Hindlimb muscle (tissue), 1 donor: ENCODE measurements around the gene SMAD9. TPM values are rescaled to one million over a fixed set of nuclear protein-coding genes. Genes with fewer than 3 reads are reported as not detected.
"Not testable (repeated sequence)": the region's sequence is repeated elsewhere in the genome, so short reads cannot be mapped to it uniquely, and the experiment has no call there.

Source experiments
- DNase-seq: peaks from one replicate; pipeline ENCODE4 v3.0.0-alpha.2; 2013
- polyA plus RNA-seq: library from polyadenylated mRNA; unstranded; fragments of 120-200 nt; gene quantifications from one replicate; pipeline ENCODE4 v1.2.1, GENCODE V29; 2013; ENCODE audit not compliant: insufficient read length

SMAD9 gene
- polyA plus RNA-seq, 1 donor: 17.2 TPM

DNA sequence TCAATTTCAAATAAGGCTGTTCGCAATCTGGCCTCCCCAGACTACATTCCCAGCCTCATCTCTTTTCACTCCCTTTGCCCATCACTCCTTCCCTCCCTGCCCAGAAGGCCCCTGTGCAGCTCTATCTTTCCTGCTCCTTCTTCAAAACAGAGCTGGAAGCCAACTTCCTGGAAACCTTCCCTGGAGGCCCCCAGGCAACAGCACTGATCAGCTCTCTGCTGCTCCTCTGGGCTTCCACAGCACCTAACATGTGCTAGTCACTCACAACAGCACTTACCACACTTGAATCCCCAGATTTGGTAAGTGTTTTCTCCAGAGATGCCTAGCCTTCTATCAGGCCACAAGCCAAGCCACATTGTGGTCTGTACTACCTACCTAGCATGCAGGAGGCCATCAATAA, 9.5 kb downstream of the SMAD9 start:
- DNase-seq: no peak

DNA sequence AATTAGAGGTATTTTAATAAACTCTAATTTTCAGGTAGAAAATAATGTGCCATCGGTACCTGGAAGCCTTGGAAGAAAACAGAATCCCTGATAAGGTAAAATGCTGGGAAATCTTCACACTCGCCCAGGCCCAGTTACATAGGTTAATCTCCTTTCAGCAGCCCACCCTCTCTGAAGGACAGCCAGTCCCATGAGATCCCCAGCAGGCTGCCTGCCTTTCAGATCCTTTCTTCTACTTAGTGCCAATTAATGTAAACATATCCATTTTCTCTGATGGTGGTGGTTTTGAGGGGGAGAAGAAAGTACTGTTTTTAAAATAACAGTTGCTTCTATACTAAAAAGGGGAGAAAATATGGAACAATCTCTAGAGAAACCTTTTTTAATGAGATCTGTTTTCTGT, 12.2 kb downstream of the SMAD9 start:
- no peak for DNase-seq

DNA sequence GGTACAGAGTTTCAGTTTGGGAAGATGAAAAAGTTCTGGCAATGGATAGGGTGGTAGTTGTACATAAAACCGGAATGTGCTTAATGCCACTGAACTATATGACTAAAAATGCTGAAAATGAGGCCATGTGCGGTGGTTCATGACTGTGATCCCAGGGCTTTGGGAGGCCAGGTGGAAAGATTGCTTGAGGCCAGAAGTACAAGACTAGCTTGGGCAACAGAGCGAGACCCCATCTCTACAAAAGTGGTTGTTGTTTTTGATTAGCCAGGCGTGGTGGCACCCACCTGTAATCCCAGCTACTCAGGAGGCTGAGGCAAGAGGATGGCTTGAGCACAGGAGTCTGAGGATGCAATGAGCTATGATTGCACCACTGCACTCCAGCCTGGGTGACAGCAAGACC, 12.8 kb downstream of the SMAD9 start:
- DNase-seq: no peak

DNA sequence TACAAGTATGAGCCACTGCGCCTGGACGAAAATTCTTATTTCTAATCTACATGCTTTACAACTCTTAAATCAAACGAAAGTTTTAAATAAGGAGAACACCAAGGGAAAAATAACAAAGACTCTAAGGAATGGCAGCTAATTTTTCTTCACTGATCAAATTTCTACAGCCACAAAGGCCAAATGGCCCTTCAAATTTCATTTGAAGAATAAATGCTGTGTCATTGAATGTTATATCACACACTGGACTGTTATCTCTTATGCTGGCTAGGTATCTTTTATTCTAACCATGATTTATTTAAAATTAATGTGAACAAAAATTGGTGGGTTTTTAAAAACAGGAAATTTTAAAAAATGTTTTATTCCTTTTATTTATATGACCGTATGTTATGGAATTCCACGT, 14.1 kb downstream of the SMAD9 start:
- no peak for DNase-seq

DNA sequence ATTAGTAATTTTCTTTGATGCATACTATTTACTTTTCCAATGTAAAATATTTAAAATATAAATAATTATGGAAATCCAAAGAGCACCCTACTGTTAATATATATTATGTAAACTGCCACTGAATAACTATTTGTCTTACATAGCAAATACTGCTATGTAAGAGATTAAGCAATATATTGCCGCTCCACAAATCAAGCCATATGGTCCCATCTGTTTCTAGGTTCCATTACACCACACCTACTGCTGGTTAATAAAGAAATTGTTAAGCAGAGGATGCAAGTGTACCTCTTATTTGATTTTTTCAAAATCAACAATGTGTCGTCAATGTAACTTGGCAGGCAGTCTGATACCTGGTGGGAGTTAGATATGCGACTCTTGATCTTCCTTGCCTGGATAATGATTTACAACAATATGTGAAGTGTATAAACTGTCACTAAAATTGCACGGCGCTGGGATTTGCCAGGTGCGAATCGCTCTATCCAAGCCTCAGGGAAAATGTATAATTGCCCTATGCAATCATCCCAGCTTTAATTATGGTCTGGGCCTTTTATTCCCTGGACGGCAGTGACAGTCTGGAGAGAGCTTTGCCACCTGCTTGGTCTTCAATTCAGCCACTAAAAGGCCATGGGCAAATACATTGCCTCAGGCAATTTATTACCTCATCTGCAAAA, 16.0 kb downstream of the SMAD9 start:
- no peak for DNase-seq

DNA sequence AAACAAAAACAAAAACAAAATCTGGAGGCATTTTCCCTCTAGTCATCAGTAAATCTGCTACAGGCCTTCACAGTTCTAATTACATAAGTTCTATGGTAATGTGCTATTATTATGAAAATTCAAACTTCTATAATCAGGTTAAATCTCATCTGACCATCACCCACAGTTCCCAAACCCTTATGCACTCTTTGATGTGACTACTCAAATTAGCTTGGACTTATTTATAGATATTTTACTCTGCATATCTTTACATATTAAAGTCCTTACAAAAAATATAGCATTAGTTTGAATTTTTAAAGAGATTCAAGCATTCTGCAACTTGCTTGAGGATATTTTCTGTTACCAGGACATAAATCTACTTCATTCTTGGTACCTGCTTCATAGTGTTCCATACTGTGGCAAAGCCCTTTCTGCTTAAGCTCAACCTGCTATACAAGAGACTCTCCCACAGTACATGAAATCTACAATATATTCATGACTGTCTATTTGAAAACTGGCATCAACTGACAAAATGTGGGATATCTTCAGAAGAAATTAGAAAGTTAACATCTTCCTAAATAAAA, 22.9 kb downstream of the SMAD9 start:
- DNase-seq: no peak

DNA sequence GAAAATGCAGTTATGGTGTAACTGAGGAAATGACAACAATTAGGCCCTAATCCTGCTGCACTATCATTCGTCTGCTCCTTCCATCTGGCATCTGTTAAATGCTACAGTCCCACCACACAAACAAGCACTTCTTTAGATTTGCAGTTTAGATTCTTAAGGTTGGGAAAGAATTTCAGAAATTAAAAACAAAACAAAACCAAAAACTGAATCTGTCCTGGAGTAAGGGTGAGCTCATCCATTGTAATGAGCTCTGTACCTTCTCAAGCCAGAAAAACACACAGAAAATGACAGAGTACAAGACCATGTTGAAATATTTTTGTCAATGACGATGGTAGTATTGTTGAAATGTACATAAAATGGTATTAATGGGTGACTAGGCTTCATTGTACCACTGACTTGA, 28.3 kb downstream of the SMAD9 start:
- DNase-seq: no peak

DNA sequence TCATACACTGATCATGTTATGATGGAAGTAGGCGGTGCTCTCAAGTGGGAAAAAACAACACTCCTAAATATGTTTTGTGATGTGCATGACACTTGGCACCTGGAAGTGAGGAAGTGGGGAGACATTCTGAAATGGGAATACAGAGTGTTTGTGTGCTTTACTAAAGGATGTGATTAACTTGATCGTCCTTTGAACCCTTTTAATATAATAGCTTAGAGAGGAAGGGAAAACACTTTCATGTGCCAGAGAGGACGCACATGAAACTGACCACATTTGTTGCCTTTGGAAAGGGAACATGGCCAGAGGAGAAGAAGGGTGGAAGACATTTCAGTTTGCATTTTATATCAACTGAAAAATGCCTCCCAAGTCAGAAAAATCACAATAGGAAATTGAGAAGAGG, 31.4 kb downstream of the SMAD9 start:
- DNase-seq: no peak

DNA sequence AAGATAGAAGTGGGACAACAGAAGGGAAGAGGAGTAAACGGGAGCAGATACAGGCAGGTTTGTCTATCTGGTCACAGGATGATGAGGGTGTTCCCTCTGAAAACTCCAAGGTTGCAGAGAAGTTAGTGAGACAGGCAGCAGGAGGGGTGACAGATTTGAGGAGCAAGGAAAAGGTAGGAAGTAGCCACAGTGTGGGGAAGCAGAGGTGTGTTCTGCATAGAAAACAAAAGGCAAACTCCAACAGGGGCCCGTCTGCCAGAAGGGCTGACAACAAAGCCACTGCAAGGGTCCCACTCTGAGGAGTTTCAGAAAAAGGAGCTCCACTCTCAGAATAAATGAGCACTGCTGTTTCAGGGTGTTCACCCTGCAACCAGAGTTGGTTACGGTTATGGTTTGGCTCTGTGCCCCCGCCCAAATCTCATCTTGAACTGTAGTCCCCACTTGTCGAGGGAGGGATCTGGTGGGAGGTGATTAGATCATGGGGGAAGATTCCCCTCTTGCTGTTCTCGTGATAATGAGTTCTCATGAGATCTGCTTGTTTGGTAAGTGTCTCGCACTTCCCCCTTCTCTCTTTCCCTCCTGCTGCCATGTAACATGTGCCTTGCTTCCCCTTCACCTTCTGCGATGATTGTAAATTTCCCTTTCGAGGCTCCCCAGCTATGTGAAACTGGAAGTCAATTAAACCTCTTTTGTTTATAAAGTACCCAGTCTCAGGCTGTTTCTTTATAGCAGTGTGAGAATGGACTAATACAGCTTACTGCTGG, 32.1 kb downstream of the SMAD9 start:
- no peak for DNase-seq

DNA sequence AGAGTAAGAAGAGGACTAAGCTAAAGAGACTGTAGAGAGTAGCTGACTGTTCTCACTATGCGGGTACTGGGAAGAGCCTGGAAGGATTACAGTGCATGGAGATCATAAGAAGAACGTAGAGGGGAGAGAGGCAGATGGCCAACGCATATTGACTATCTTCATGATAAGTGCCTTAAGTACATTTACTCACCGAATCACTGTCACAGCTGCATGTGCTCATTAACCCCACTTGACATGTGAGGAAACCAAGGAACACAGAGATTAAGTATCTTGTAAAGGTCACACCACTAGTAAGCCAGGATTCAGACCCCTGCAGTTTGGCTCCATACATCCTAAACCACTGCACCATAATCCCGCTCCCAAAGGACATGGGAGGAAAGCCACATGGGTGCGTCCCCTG, 34.1 kb downstream of the SMAD9 start:
- DNase-seq: no peak

DNA sequence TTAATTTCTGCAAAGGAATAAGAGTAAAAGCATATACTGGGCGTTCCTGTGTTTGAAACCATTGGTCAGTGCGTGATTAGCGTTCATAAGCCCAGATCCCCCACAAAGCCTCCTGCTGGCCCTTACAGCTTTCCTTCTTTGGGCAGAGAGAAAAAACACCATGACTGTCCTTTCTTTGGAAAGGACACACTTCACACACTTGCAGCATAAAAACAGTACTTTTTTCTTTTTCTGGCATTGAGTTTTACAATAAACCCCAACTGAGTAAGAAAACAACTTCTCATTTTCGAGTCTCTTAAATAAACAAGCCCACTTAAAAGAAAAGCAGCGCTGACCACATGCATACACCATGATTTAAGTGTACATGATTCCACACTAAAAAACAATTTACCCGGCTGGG, 35.8 kb downstream of the SMAD9 start:
- DNase-seq: no peak

DNA sequence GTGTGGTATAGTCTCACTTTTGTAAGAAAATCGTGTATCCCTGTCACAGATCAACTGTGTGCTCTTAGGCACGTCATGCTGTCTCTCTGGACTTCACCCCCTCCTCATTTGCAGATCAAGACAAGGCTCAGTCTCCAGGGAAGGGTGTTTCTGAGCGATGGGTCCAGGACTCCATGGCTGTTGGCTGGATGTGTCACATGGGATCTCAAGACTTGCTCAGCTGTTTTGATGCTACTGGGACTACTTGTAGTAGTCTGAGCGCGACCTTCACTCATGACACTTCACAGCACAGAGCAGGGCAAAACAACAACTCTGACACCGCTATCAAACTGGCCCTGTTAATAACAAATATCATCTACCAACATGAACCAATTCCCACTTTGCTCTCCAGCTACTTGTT, 36.2 kb downstream of the SMAD9 start:
- DNase-seq: no peak

DNA sequence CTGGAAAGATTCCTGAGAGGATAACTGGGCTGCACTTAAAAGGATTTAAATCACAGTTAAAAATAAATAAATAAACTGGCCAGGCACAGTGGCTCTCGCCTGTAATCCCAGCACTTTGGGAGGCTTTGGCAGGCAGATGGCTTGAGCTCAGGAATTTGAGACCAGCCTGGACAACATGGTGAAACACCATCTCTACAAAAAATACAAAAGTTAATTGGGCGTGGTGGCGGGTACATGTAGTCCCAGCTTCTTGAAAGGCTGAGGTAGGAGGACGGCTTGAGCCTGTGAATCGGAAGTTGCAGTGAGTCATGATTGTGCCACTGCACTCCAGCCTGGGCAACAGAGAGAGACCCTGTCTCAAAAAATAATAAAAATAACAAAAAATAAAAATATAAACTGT, 36.6 kb downstream of the SMAD9 start:
- DNase-seq: not testable (repeated sequence)

DNA sequence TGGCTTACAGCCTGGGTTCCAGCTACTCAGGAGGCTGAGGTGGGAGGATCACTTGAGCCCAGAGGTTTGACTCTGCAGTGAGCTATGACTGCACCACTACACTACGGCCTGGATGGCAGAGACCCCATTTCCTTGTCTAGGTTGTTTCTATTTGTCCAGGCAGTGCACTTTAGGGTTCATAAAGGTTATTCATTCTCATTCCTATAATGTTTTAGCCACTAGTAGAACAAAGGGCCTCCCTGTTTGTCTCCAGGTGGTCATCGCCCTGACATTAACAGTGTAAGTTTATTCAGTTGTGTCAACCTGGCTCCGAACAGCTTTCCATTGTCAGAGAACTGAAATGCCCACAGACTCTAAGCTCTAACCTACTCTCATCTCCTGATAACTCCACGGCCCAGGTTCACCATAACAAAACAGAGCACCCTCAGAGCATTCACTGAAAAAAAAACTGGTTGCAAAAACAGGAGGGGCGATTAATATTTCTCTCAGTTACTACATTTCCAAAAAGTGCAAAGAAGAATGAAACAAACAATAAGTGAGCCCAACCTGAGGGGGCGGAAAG, 37.1 kb downstream of the SMAD9 start:
- DNase-seq: no peak

DNA sequence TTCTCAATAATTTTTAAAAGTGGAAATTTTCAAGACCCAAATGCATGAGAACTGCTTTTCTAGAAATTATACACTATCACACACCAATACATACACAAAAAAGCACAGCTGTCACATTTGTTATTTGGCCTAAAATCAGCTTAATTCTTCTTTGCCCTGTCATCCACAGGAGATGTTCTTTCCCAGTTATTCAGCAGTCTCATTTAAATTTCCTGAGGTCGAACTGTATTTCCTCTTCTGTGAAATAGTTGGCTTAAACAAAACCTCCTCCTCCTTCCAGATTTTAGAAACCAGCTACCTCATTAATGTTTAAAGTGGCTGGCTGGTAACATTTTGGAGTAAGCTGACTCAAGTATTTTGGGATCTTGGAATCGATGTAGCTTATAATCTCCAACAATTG, 39.1 kb downstream of the SMAD9 start:
- no peak for DNase-seq

DNA sequence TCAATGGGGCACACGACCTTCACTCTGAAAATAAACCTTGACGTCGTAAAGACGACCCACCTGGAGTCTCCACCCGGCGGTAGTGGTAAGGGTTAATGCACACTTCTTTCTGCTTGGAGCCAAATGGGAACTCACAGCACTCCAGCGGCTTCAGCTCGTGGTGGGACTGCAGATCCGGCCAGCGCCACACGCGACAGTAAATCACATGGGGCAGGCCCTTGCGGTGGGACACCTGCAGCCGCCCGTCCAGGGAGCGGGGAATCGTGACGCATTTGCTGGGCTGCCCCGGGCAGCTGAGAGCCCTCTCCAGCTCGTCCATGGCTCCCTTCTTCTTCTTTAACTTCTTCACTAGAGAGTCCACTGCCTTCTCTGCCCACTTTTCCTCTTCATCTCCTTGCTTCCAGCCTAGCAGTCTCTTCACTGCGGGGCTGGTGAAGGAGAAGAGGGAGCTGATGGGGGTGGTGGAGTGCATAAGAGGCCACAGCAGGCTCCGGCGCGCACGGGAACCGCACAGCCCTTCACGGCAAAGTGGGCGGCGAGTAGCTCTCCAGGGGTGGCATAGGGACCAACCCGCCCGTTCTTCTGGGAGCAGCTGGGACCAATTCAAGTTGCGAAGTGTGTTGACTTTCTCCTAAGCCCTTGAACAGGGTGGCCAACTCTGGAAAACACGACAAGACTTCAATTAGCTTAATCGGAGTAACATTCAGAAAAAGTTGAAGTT, 40.7 kb downstream of the SMAD9 start:
- DNase-seq: no peak

DNA sequence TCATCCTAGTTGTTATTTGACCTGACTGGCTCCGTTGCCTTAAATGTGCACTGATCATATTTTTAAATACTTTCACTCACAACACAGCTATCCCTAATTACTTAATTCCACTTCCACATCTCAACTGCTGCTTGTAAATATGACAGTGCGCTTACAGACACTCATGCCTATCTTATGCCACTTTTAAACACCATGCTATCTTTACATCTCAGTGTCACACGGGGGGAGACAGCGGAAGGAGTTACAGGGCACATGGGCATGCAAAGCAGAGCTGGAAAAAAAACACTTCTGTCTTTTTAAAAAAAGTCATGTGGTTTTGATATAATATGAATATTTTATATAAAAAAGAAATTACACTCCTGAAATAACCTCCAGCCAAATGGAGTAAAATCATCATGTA, 44.1 kb downstream of the SMAD9 start:
- no peak for DNase-seq

DNA sequence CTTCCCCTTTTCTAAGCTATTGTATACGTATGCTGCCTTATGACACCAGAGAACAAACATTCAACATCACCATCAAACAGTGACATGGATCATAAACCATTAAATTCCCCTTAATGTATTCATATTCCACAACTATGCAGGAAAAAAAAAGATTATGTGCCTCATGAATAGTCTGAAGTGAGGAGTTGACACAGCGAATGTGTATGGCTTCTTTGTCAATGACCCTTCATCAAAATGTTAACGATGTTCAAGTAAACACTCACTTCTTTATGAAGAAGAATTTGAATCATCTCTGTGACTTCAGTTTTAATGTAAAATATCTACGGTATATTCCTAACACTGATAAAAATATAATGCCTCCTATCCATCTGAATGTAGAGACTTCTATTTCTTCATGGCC, 44.6 kb downstream of the SMAD9 start:
- DNase-seq: no peak

DNA sequence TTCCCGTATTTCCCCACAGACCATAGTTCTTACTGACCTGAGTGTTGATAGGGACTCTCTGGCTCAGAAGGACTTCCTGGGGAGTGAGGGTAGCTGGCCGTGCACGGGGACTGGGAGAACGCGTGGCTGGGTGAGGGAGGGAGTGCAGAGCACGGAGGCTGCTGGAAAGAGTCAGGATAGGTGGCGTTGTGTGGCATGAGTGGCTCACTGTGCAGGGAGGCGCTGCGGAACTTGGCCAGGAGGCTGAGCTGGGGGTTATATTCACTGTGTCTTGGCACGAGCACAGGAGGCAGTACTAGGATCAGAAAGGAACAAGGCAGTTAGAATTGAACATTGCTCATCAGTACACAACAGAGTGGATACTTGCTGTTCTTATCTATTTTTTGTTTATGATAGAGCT, 47.4 kb downstream of the SMAD9 start:
- no peak for DNase-seq

DNA sequence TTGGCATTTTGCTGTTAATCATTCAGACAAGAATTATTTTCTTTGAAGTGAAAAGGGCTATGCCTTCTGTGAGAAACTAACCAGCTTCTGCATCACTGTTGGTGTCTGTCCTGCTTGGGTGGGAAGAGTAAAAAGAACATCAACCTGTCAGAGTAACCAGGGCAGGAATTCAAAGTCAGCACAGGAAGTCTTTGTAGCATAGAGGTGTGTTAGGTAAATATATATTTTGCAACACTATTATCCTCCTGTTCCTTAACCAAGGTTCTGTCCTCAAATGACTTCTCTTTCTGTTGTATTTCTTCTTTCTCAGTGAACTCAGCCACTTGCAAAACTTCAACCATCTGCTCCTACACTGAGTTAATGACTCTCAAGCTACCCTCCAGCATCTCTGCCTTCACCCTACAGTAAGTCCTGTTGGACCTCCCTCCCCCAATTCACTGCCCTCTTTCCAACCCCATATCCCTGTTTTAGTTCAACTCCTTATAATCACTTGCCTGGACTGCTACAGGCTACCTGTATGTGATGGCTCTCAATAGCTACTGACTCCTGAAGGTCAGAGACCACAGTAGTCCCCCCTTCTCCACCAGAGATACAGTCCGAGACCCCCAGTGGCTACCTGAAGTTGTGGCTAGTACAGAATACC, 49.9 kb downstream of the SMAD9 start:
- no peak for DNase-seq

DNA sequence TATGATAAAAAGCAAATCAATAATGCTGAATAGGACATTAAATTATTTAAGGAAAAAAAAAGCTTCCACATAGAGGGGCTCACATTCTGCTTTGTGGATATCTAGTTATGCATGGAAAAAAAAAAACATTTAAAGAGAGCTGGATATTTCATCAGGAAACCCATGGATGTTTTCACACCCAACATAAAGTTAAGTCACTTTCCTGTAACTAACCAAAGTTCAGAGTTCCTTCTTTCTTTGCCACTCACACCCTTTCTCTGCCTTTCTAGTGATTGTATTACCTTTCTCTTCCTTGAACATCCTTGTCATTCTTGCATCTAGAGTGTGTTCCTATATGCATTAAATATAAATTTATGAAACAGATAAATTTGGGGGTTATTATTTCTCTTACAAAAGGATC, 53.8 kb downstream of the SMAD9 start:
- no peak for DNase-seq

DNA sequence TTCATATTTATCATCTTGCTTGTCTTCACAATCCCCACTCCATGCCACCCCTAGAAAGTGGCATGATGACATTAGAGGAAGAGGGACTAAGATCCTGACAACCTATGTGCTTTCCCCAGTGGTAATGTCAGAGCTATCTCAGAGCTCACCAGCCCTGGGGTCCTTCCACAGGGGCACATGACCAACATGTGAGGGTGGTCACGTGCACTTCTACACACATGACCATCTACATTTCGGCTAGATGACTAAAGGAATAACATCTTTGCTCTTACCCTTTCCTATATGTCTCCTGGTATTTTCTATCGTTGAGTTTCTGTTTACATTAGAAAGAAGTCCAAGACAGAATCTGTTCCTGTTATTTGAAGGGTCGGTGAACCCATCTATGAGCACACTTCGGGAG, 54.8 kb downstream of the SMAD9 start:
- DNase-seq: no peak

DNA sequence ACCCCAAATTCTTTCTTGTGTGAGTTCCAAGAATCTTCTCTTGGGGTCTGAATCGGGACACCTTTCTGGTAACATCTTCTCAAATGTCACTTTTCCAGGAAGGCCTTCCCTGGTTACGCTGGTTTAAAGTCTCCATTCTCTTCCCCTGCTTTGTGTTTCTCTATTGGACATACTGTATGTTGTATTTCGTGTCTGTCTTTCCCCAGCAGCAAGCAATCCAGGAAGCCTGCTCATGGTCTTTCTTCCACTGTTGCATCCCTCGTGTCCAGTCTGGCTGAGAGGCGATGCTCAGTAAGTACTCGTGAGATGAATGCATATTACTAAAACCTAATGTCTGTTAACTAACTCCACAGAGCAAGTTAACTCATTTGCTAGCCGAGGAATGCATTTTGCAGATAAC, 57.3 kb downstream of the SMAD9 start:
- no peak for DNase-seq
